T1000 (cell line): Measurements from ENCODE around the gene DOCK6.

Experiments
- DNase-seq: peaks from one replicate; lab custom pipeline; 2025; ENCODE audit warnings: mixed read lengths; lab: John Stamatoyannopoulos, UW

DOCK6 gene

GRCh38 chr19:11273989-11274388 lies 11.7 kb upstream of the DOCK6 start:
- no peak for DNase-seq

GRCh38 chr19:11273296-11273695 lies 11.0 kb upstream of the DOCK6 start:
- no peak for DNase-seq

- DNase-seq = no peak
Observed at GRCh38 chr19:11269408-11269807, 7.1 kb upstream of the DOCK6 start.

GRCh38 chr19:11268783-11269267 lies 6.5 kb upstream of the DOCK6 start:
- DNase-seq = no peak

GRCh38 chr19:11267316-11268085 lies 5.2 kb upstream of the DOCK6 start:
- DNase-seq = no peak

GRCh38 chr19:11265785-11266236 lies 3.5 kb upstream of the DOCK6 start:
- DNase-seq = no peak

- no peak for DNase-seq
Observed at GRCh38 chr19:11265177-11265784, 3.0 kb upstream of the DOCK6 start.

- DNase-seq = no peak
Observed at GRCh38 chr19:11264452-11265176, 2.3 kb upstream of the DOCK6 start.

GRCh38 chr19:11263726-11264125 lies 1.4 kb upstream of the DOCK6 start:
- no peak for DNase-seq

- DNase-seq = no peak
Observed at GRCh38 chr19:11261431-11261970, 823 bp downstream of the DOCK6 start.

- DNase-seq = no peak
Observed at GRCh38 chr19:11260996-11261395, 1.3 kb downstream of the DOCK6 start.

- DNase-seq = no peak
Observed at GRCh38 chr19:11257846-11258380, 4.4 kb downstream of the DOCK6 start.

GRCh38 chr19:11256189-11256588 lies 6.1 kb downstream of the DOCK6 start:
- no peak for DNase-seq

- no peak for DNase-seq
Observed at GRCh38 chr19:11254666-11255065, 7.7 kb downstream of the DOCK6 start.

- DNase-seq = no peak
Observed at GRCh38 chr19:11252665-11253355, 9.5 kb downstream of the DOCK6 start.

GRCh38 chr19:11251650-11252314 lies 10.5 kb downstream of the DOCK6 start:
- no peak for DNase-seq

- no peak for DNase-seq
Observed at GRCh38 chr19:11251217-11251616, 11.1 kb downstream of the DOCK6 start.

- no peak for DNase-seq
Observed at GRCh38 chr19:11248852-11249251, 13.5 kb downstream of the DOCK6 start.

- no peak for DNase-seq
Observed at GRCh38 chr19:11247934-11248333, 14.4 kb downstream of the DOCK6 start.

- no peak for DNase-seq
Observed at GRCh38 chr19:11247391-11247790, 14.9 kb downstream of the DOCK6 start.

GRCh38 chr19:11246941-11247340 lies 15.4 kb downstream of the DOCK6 start:
- DNase-seq = no peak
